ENCODE measurements around the gene FAM163B. TPM values are rescaled to one million over a fixed set of nuclear protein-coding genes. Genes with fewer than 3 reads are reported as not detected.

FAM163B gene
- polyA plus RNA-seq, 1 donor: not detected

GRCh38 chr9:133597316-133597957 lies 11.8 kb downstream of the FAM163B start:
- DNase-seq: no peak

GRCh38 chr9:133595910-133596309 lies 13.3 kb downstream of the FAM163B start:
- DNase-seq: no peak

- no peak for DNase-seq
Measured at GRCh38 chr9:133594310-133594709, 14.9 kb downstream of the FAM163B start.

- no peak for DNase-seq
Measured at GRCh38 chr9:133593587-133594253, 15.5 kb downstream of the FAM163B start.

DNA sequence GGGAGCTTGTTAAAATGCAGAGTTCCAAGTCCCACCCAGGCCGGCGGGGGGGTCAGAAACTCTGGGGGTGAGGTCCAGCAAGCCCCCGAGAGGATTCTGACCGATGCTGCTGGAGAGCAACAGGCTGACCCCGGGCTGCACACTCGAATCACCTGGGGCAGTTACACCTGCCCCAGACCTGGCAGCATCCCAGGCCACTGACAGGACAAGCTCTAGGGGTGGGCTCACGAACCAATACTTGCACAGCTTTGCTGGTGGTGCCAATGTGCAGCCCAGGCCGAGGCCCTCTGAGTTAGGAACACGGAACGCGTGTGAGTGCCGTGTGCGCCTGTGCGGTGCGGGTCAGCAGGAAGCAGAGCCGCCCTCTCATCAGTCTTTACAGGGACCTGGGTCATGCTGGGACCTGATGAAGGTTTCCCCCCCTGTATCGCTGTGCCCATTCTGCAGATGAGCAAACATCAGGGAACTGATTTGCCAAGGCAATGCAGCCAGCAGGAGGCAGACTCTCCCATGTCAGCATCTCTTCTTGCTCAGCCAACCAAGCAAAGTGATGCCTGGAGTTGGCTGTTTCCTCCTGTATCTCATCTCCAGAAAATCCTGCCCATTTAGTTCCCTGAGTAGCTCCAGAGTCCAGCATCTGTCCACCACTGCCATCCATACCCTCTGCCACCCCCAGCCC lies 16.3 kb downstream of the FAM163B start:
- DNase-seq: no peak

GRCh38 chr9:133591985-133592384 lies 17.2 kb downstream of the FAM163B start:
- no peak for DNase-seq

DNA sequence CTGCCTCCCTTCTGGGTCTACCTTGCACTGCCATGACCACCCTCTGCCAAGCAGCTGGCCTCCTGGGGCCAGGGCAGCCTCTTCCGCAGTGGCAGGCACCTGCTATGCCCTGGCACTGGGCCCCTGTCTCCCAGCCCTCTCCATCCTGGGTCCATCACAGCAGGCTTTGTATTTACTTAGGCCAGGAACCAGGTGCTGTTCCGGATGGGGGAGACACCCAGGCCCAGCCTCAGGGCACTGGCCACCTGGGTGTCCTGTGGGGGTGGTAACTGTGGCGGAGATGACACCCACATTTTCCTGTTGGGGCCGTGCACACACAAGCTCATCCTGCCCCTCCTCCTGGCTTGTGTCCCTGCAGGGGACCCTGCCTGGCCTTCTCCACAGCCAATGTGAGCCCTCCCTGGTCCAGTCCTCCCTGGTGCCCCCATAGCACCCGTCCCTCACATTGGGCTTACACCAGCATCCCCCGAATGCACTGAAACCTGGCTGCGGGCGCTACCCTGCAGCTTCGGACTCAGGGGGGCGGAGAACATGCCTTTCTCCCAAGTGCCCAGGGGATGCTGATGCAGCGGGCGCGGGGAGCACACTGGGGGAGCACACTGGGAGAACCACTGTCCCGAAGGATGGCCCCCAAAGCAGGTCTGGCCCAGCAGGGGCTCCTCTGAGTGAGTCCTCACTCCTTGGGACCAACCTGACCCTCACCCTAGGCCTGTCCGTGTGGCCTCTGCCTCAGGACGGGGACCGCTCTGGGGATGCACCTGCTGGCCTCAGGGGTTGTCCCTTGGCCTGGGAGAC lies 17.9 kb downstream of the FAM163B start:
- no peak for DNase-seq

GRCh38 chr9:133590231-133590855 lies 18.8 kb downstream of the FAM163B start:
- DNase-seq: no peak

GRCh38 chr9:133589454-133590227 lies 19.5 kb downstream of the FAM163B start:
- DNase-seq: no peak

DNA sequence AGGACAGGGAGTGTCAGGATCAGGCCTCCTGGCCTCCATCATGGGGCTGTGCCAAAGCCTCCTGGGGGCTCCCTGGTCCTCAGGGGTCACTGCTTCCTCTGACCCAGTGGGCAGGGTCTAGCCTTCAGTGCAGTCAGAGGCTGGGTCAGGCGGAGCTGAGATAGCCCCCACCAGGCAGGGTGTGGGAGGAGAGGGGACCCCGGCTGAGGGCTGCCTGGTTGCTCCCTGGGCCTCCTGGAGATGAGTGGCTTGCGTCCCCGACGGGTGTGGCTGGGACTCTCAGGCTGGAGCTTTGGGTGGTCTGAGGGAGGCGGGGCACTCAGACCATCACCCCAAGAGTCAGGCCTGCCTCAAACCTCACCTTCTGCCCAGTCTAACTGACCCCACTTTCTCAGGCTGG lies 21.7 kb downstream of the FAM163B start:
- no peak for DNase-seq

DNA sequence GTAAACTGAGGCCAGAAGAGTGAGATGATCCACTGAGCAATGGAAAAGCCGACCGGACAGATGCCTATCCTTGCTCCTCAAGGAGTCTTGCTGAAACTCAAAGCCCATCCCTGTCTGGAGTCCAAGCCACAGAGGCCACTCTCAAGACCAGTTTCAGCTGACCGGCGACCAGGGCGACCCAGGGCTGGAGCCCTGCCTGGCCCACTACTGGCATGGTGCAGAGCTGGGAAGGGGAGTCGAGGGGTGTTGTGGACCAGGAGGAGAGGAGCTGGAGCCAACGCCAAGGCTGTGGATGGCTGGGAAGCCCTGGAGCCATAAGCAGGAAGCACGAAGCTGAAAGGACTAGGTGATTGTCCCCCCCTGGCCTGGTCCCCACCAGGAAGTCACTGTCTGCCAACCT lies 22.1 kb downstream of the FAM163B start:
- no peak for DNase-seq

DNA sequence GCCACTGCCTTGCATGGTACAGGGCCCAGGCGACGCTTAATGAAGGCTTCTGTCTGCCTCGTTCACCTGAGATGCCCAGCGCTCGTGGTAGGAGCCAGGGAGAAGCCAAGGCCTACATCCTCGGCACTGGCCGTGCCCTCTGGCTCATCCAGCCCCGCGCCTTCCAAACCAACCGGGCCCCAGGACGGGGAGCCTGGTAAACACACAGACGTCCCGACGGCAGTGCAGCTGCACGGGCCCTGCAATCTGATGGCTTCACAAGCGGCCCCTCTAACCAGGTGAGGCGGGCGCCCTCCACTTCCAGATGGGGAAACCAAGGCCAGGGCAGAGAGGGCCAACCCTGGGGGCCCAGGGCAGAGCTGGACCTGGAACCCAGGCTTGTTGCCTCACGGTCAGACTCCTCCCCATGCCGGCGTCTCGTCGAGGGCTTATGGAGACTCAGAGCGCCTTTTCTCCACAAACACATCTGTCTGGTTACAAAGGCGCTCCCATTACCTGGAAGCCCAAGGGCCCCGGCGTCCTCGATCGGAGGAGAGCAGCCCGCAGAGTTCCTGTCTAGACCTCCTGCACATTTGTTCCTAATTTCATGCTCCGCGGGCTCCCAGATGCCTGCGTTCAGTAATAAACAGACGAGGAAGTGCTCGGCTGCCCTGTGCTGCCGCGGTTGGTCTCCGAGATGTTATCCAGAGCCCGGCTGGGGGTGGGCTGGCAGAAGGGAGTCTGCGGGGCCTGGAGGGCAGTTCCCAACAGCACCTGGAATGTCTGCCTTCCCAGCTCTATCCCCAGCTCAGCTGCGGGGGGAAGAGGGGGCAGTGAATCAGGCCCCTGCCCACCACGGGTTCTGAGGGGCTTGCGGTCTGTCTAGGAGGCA lies 23.5 kb downstream of the FAM163B start:
- DNase-seq: no peak

DNA sequence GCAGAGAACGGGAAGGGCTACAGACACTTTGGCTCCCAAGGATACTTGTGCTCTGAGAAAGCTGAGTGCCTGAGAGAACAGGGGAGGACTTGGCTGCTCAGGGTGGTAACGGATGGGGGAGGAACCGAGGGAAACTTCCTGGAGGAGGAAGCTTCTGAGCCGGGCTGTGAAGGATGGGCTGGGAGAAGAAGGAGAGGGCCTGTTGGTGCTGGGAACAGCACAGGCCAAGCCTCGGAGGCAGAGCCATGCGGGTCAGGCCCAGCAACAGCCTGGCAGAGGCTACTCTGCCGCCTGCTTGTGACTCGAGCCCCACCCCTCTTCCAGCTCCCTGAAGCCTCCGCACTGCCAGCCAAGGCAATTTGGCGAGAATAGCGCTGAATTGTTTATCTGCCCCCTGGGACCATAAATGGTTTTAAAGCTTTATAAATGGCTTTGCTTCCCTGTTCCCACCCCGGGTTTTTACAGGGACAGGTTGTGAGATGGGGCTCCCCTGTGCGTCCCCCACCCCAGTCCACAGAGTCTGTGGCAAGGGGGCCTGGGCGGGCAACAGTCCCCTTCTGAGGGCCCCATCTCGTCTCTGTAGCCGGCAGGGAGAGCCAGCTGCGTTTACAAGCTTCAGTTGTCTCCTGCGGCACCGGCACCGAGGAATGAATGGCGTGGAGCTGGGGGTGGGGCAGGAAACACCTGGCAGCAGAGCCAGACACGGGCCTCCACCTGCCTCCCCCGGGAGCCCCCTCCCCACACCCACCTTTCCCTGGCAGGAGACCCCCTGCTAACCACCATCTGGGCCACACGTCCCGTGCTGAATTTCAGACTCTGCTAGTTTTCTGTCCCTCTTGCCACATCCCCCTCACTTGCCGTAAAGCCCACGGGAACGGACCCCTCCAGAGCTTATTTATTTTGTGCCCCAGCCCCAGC lies 24.4 kb downstream of the FAM163B start:
- no peak for DNase-seq

- no peak for DNase-seq
Measured at GRCh38 chr9:133584167-133584558, 25.0 kb downstream of the FAM163B start.

DNA sequence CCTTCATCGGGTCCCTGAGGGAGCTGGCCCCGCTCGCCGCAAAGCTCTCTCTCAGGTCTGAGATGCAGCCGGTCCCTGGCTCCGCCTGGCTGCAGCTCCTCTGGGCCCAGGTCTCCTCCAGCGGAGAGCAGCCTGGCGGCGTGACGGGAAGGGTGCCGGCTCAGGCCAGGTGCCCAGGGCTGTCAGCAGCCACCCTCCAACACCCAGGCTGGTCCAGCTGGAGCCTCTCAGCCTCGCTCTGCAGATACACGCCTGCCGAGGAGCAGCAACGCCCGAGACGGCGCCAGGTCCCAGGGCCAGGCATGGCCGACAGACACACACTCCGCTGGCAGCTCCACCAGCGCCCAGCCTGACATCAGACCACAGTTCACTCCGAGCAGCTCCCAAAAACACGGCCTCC lies 25.6 kb downstream of the FAM163B start:
- DNase-seq: no peak

- no peak for DNase-seq
Measured at GRCh38 chr9:133583111-133583510, 26.1 kb downstream of the FAM163B start.

GRCh38 chr9:133582501-133583045 lies 26.6 kb downstream of the FAM163B start:
- DNase-seq: no peak

- no peak for DNase-seq
Measured at GRCh38 chr9:133581513-133582343, 27.5 kb downstream of the FAM163B start.

All from hindlimb muscle (tissue), 1 donor.